ENCODE measurements around the gene ANXA2R.

ANXA2R gene

DNA sequence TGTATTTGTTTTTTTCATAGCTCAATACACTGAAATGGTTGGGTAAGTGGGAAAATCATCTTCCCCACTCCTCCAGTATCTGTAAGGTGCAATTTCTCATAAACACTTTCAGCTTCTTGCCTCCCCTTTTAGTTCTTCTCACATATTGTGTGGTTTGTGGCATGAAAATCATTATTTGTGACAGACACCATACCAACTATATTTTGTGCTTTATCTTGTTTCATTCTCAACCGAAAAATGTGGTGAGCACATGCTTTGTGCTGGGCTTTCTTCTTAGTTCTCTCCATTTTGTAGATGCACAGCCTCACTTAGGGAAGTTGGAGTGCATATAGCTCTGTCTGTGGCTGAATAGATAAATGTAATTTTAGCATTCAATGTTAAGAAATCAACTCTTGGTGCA lies 6.4 kb upstream of the ANXA2R start:
- Histone ChIP-seq H3K4me2 (ENCODE audit: low read depth, low read length, poor library complexity, severe bottlenecking) (peak overlapping the region; percentile 42), H3K27me3 (ENCODE audit: insufficient read depth, low read length, poor library complexity, severe bottlenecking) (no peaks in the 10 kb centered on the region), H3K79me2 (ENCODE audit: insufficient read depth, low read length) (peaks cover 92% of the 10 kb centered on the region), H3K9me3 (ENCODE audit: insufficient read depth, low read depth, low read length) (no peaks in the 10 kb centered on the region), H4K20me1 (ENCODE audit: insufficient read depth, low read length, poor library complexity, severe bottlenecking) (peaks cover 9% of the 10 kb centered on the region), H3K9ac (ENCODE audit: low read depth, low read length, poor library complexity, severe bottlenecking) (peak overlapping the region; percentile 46), H3K9me2 (replicated peaks; ENCODE audit: low read depth, low read length) (no peaks in the 10 kb centered on the region), H3K4me1 (ENCODE audit: insufficient read depth, low read length, poor library complexity, severe bottlenecking) (peaks cover 63% of the 10 kb centered on the region), H3K36me3 (ENCODE audit: insufficient read depth, low read length) (no peaks in the 10 kb centered on the region), H2AFZ (ENCODE audit: low read length) (no peak overlapping the region), H3F3A (ENCODE audit: low read depth) (peaks cover 10% of the 10 kb centered on the region; the same call in 1 of the 2 replicates), H3K4me3 (ENCODE audit: low read length, poor library complexity, severe bottlenecking) (peak overlapping the region; percentile 26)
- no peak for TF ChIP-seq EZH2phosphoT487 (IDR thresholded peaks at IDR 0.05; ENCODE audit: borderline replicate concordance)
- TF ChIP-seq, protein P1, sequence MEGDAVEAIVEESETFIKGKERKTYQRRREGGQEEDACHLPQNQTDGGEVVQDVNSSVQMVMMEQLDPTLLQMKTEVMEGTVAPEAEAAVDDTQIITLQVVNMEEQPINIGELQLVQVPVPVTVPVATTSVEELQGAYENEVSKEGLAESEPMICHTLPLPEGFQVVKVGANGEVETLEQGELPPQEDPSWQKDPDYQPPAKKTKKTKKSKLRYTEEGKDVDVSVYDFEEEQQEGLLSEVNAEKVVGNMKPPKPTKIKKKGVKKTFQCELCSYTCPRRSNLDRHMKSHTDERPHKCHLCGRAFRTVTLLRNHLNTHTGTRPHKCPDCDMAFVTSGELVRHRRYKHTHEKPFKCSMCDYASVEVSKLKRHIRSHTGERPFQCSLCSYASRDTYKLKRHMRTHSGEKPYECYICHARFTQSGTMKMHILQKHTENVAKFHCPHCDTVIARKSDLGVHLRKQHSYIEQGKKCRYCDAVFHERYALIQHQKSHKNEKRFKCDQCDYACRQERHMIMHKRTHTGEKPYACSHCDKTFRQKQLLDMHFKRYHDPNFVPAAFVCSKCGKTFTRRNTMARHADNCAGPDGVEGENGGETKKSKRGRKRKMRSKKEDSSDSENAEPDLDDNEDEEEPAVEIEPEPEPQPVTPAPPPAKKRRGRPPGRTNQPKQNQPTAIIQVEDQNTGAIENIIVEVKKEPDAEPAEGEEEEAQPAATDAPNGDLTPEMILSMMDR (conservative IDR thresholded peaks at IDR 0.05; ENCODE audit: low read length) = no peak

DNA sequence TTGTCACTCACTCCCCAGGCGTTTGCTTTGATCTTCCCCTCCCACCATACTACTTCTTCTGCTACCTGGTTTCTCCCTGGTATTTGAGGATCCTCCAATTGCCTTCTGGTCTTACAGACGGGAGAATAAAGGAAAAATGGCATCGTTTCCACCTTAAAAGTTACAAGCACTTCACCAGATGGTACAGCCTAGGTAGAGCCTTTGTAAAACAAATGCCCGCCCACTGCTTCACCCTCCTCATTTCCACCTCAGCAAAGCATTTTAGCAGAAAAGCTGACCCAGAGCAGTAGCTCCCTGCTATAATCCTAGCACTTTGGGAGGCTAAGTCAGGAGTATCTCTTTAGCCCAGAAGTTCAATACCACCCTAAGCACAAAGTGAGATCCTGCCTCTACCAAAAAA lies 5.1 kb upstream of the ANXA2R start:
- Histone ChIP-seq H3K4me3 (ENCODE audit: low read length, poor library complexity, severe bottlenecking) (peak overlapping the region; percentile 65), H4K20me1 (ENCODE audit: insufficient read depth, low read length, poor library complexity, severe bottlenecking) (peaks cover 9% of the 10 kb centered on the region), H3K79me2 (ENCODE audit: insufficient read depth, low read length) (peaks cover 86% of the 10 kb centered on the region), H3K4me1 (ENCODE audit: insufficient read depth, low read length, poor library complexity, severe bottlenecking) (peaks cover 54% of the 10 kb centered on the region), H2AFZ (ENCODE audit: low read length) (no peak overlapping the region), H3K9me3 (ENCODE audit: insufficient read depth, low read depth, low read length) (no peaks in the 10 kb centered on the region), H3F3A (ENCODE audit: low read depth) (peaks cover 16% of the 10 kb centered on the region; the same call in 1 of the 2 replicates), H3K4me2 (ENCODE audit: low read depth, low read length, poor library complexity, severe bottlenecking) (peak overlapping the region; percentile 67), H3K36me3 (ENCODE audit: insufficient read depth, low read length) (no peaks in the 10 kb centered on the region), H3K27me3 (ENCODE audit: insufficient read depth, low read length, poor library complexity, severe bottlenecking) (no peaks in the 10 kb centered on the region), H3K9ac (ENCODE audit: low read depth, low read length, poor library complexity, severe bottlenecking) (peak overlapping the region; percentile 48), H3K9me2 (replicated peaks; ENCODE audit: low read depth, low read length) (no peaks in the 10 kb centered on the region)
- TF ChIP-seq, protein P1 (conservative IDR thresholded peaks at IDR 0.05; ENCODE audit: low read length) = no peak
- TF ChIP-seq EZH2phosphoT487 (IDR thresholded peaks at IDR 0.05; ENCODE audit: borderline replicate concordance) = no peak

DNA sequence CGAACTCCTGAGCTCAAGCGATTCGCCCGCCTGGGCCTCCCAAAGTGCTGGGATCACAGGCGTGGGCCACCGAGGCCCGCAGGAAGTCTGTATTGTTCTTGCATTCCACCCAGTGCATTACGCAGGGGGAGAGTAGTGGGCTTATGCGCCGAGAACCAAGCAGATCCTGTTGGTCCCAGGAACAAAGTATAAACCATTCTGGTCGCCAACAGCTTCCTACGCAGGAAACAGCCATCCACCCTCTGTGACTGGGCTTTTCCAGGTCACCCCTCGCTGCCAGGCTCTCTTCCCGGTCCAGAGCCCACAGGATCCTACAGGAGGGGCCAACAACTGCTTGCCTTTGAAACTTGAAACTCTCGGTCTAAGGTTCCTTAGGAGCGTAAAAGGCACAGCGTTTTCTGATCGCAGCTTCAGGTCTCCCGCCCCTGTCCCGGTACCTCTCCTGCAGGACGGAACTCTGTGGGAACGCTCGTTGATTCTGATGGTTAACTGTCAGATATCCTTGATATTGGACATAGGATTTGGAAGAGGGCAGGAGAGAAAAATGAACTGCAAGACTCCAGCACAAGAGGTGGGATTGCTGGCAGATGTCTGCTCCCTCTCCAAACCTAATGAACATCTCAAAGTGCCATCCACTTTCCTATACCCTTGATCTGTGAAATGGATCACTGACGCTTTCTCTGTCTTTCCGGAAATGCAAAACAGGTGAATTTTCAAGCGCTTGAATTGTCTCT lies 4.2 kb upstream of the ANXA2R start:
- Histone ChIP-seq H3K27me3 (ENCODE audit: insufficient read depth, low read length, poor library complexity, severe bottlenecking) (peaks cover 3% of the 10 kb centered on the region), H3F3A (ENCODE audit: low read depth) (peaks cover 23% of the 10 kb centered on the region), H3K79me2 (ENCODE audit: insufficient read depth, low read length) (peaks cover 85% of the 10 kb centered on the region), H3K36me3 (ENCODE audit: insufficient read depth, low read length) (no peaks in the 10 kb centered on the region), H3K9me2 (replicated peaks; ENCODE audit: low read depth, low read length) (no peaks in the 10 kb centered on the region), H3K4me1 (ENCODE audit: insufficient read depth, low read length, poor library complexity, severe bottlenecking) (peaks cover 49% of the 10 kb centered on the region), H4K20me1 (ENCODE audit: insufficient read depth, low read length, poor library complexity, severe bottlenecking) (peaks cover 9% of the 10 kb centered on the region), H3K9me3 (ENCODE audit: insufficient read depth, low read depth, low read length) (no peaks in the 10 kb centered on the region), H3K4me2 (ENCODE audit: low read depth, low read length, poor library complexity, severe bottlenecking) (peak overlapping the region; percentile 67), H3K9ac (ENCODE audit: low read depth, low read length, poor library complexity, severe bottlenecking) (peak overlapping the region; percentile 48), H3K4me3 (ENCODE audit: low read length, poor library complexity, severe bottlenecking) (peak overlapping the region; percentile 65), H2AFZ (ENCODE audit: low read length) (no peak overlapping the region)
- no peak for TF ChIP-seq EZH2phosphoT487 (IDR thresholded peaks at IDR 0.05; ENCODE audit: borderline replicate concordance)
- TF ChIP-seq, protein P1 (conservative IDR thresholded peaks at IDR 0.05; ENCODE audit: low read length) = no peak
